ENCODE results near the gene MOB1A. TPM values are rescaled to one million over a fixed set of nuclear protein-coding genes. Genes with fewer than 3 reads are reported as not detected.

MOB1A gene
- total and polyA plus RNA-seq, 2 experiments from 2014 or later = 36.2 to 111 TPM

DNA sequence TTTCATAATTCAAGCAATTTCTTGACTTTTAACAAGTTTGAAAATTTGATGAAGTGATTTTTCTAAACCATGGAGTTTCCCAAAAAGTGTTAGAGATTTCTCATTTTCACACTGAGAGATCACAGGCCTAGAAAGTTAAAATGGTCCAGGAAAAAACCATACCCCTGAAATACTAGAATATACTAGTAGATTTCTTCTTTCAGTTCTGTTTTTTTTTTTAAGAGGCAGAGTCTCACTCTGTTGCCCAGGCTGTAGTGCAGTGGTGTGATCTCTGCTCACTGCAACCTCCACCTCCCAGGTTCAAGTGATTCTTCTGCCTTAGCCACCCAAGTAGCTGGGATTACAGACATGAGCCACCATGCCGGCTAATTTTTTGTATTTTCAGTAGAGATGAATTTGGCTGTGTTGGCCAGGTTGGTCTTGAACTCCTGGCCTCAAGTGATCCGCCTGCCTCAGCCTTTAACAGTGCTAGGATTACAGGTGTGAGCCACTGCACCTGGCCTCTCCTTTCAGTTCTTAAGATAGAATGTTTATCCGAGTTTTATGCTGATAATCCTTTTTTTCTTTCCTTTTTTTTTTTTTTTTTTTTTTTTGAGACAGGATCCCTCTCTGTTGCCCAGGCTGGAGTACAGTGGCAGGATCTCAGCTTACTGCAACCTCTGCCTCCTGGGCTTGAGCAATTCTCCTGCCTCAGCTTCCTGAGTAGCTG is 34.2 kb upstream of the MOB1A start:
- H3K36me3 ChIP-seq (ENCODE audit: insufficient read depth) = peaks cover 96% of the 10 kb centered on the region
- H3K36me3 Mint-ChIP-seq (ENCODE audit: low read depth) = peaks cover 99% of the 10 kb centered on the region

DNA sequence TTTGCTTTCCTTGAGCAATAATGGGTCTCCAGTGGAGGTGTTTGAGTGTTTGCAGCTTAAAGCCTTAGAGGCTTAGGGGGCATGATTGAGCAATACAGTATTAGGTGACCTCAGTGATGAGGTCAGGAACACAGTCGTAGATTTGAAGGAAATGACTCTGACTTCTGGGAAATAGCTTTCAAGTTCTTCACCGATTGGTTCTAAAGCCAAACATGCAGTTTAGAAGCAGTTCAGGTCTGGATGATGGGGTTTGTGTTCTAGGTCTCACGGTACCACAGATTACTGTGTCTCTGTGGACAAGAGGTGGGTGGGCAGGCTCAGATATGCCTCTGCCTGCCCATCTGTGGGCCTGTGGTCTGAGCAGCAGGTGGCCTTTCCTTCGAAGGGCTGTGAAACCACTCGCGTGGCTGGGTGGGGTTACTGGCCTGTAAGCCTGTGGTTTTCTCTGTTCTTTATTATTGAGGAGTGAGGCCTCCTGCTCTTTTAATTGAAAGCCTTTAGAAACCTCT is 27.6 kb upstream of the MOB1A start:
- no peaks in the 10 kb centered on the region for H3K9me2 ChIP-seq (ENCODE audit: insufficient read depth)
- DNase-seq (ENCODE audit: low spot score) (no peak), ATAC-seq (peak; percentile 21; the same call in 2 of the 3 replicates)
- H3K27me3 ChIP-seq (ENCODE audit: insufficient read depth) = no peaks in the 10 kb centered on the region
- Mint-ChIP-seq H3K27me3 (ENCODE audit: insufficient read depth, low read depth, poor library complexity) (peaks cover 16% of the 10 kb centered on the region), H3K27ac (peak overlapping the region; percentile 95), H3K36me3 (ENCODE audit: low read depth) (peaks cover 96% of the 10 kb centered on the region), H3K4me3 (peak overlapping the region; percentile 9; the same call in 2 of the 3 replicates), H3K9me3 (no peaks in the 10 kb centered on the region), H3K4me1 (peaks cover 49% of the 10 kb centered on the region)
- H4K20me1 ChIP-seq (replicated peaks; ENCODE audit: insufficient read depth) = peaks cover 88% of the 10 kb centered on the region
- peaks cover 10% of the 10 kb centered on the region for H3F3A ChIP-seq (replicated peaks; ENCODE audit: low read depth)
- TF ChIP-seq POLR2AphosphoS5 (IDR thresholded peaks at IDR 0.05; ENCODE audit: low read depth) (peak; percentile 20; the same call in 1 of the 2 replicates), JUNB (IDR thresholded peaks at IDR 0.05; ENCODE audit: unreplicated experiment) (no peak)
- TF ChIP-seq, protein P1, sequence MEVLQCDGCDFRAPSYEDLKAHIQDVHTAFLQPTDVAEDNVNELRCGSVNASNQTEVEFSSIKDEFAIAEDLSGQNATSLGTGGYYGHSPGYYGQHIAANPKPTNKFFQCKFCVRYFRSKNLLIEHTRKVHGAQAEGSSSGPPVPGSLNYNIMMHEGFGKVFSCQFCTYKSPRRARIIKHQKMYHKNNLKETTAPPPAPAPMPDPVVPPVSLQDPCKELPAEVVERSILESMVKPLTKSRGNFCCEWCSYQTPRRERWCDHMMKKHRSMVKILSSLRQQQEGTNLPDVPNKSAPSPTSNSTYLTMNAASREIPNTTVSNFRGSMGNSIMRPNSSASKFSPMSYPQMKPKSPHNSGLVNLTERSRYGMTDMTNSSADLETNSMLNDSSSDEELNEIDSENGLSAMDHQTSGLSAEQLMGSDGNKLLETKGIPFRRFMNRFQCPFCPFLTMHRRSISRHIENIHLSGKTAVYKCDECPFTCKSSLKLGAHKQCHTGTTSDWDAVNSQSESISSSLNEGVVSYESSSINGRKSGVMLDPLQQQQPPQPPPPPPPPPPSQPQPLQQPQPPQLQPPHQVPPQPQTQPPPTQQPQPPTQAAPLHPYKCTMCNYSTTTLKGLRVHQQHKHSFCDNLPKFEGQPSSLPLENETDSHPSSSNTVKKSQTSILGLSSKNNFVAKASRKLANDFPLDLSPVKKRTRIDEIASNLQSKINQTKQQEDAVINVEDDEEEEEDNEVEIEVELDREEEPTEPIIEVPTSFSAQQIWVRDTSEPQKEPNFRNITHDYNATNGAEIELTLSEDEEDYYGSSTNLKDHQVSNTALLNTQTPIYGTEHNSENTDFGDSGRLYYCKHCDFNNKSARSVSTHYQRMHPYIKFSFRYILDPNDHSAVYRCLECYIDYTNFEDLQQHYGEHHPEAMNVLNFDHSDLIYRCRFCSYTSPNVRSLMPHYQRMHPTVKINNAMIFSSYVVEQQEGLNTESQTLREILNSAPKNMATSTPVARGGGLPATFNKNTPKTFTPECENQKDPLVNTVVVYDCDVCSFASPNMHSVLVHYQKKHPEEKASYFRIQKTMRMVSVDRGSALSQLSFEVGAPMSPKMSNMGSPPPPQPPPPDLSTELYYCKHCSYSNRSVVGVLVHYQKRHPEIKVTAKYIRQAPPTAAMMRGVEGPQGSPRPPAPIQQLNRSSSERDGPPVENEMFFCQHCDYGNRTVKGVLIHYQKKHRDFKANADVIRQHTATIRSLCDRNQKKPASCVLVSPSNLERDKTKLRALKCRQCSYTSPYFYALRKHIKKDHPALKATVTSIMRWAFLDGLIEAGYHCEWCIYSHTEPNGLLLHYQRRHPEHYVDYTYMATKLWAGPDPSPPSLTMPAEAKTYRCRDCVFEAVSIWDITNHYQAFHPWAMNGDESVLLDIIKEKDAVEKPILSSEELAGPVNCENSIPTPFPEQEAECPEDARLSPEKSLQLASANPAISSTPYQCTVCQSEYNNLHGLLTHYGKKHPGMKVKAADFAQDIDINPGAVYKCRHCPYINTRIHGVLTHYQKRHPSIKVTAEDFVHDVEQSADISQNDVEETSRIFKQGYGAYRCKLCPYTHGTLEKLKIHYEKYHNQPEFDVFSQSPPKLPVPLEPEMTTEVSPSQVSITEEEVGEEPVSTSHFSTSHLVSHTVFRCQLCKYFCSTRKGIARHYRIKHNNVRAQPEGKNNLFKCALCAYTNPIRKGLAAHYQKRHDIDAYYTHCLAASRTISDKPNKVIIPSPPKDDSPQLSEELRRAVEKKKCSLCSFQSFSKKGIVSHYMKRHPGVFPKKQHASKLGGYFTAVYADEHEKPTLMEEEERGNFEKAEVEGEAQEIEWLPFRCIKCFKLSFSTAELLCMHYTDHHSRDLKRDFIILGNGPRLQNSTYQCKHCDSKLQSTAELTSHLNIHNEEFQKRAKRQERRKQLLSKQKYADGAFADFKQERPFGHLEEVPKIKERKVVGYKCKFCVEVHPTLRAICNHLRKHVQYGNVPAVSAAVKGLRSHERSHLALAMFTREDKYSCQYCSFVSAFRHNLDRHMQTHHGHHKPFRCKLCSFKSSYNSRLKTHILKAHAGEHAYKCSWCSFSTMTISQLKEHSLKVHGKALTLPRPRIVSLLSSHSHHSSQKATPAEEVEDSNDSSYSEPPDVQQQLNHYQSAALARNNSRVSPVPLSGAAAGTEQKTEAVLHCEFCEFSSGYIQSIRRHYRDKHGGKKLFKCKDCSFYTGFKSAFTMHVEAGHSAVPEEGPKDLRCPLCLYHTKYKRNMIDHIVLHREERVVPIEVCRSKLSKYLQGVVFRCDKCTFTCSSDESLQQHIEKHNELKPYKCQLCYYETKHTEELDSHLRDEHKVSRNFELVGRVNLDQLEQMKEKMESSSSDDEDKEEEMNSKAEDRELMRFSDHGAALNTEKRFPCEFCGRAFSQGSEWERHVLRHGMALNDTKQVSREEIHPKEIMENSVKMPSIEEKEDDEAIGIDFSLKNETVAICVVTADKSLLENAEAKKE (CRISPR knock-in tag; IDR thresholded peaks at IDR 0.05) = no peak
- H3K36me3 ChIP-seq (ENCODE audit: insufficient read depth) = peaks cover 83% of the 10 kb centered on the region
- H3K79me2 ChIP-seq (replicated peaks; ENCODE audit: insufficient read depth) = peaks cover 99% of the 10 kb centered on the region
- H3K4me3 ChIP-seq = no peak overlapping the region
- no peak overlapping the region for H2AFZ ChIP-seq
- H3K4me2 ChIP-seq = no peak overlapping the region
- peak overlapping the region; percentile 20; the same call in 1 of the 2 replicates for H3K27ac ChIP-seq (ENCODE audit: low read depth)
- peaks cover 50% of the 10 kb centered on the region for H3K4me1 ChIP-seq (ENCODE audit: insufficient read depth)

More for the DNA sequence above, 34.2 kb upstream of the MOB1A start:
- TF ChIP-seq NANOG (IDR thresholded peaks at IDR 0.05; ENCODE audit: borderline replicate concordance) = no peak
- Histone ChIP-seq H3K9me2 (ENCODE audit: insufficient read depth) (no peaks in the 10 kb centered on the region), H3K4me2 (no peak overlapping the region), H3K4me1 (ENCODE audit: insufficient read depth) (no peaks in the 10 kb centered on the region), H3K79me2 (replicated peaks; ENCODE audit: insufficient read depth) (peaks cover 57% of the 10 kb centered on the region), H3F3A (replicated peaks; ENCODE audit: low read depth) (peaks cover 24% of the 10 kb centered on the region), H3K27me3 (ENCODE audit: insufficient read depth) (no peaks in the 10 kb centered on the region), H2AFZ (no peak overlapping the region), H3K4me3 (no peak overlapping the region), H3K27ac (ENCODE audit: low read depth) (no peak overlapping the region), H4K20me1 (replicated peaks; ENCODE audit: insufficient read depth) (peaks cover 51% of the 10 kb centered on the region)
- Mint-ChIP-seq H3K9me3 (no peaks in the 10 kb centered on the region), H3K4me3 (no peak overlapping the region), H3K27me3 (ENCODE audit: insufficient read depth, low read depth, poor library complexity) (peaks cover 2% of the 10 kb centered on the region), H3K4me1 (no peaks in the 10 kb centered on the region), H3K27ac (no peak overlapping the region)
- DNase-seq (ENCODE audit: low spot score) (no peak), ATAC-seq (no peak)

Measured in GM23338 (cell line).